Activated naive CD4-positive, alpha-beta T cell treated with anti-CD3 and anti-CD28 coated beads, Interleukin-2, amount 50 U/mL, for 16 hours (primary cell): ENCODE measurements around the gene RAB40C.
"Not testable (repeated sequence)": the region's sequence is repeated elsewhere in the genome, so short reads cannot be mapped to it uniquely, and the experiment has no call there.

Source experiments
- DNase-seq: peaks from one replicate; pipeline ENCODE4 v3.0.0-alpha.2; 2020

RAB40C gene

DNA sequence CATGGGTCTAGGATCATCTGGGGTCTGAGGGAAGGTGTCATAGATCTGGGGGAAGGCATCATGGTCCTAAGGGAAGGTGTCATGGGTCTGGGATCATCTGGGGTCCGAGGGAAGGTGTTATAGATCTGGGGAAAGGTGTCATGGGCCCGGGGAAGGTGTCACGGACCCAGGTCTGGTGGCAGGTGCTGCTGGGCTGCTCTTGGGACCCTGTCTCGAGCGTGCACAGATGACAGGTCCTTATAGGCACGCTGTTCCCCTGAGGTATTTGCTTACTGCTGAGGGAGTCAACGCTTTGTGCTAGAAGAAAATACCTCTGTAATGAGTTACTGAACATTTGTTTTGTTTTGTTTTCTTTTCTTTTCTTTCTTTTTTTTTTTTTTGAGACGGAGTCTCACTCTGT, 1.4 kb downstream of the RAB40C start:
- DNase-seq: no peak

DNA sequence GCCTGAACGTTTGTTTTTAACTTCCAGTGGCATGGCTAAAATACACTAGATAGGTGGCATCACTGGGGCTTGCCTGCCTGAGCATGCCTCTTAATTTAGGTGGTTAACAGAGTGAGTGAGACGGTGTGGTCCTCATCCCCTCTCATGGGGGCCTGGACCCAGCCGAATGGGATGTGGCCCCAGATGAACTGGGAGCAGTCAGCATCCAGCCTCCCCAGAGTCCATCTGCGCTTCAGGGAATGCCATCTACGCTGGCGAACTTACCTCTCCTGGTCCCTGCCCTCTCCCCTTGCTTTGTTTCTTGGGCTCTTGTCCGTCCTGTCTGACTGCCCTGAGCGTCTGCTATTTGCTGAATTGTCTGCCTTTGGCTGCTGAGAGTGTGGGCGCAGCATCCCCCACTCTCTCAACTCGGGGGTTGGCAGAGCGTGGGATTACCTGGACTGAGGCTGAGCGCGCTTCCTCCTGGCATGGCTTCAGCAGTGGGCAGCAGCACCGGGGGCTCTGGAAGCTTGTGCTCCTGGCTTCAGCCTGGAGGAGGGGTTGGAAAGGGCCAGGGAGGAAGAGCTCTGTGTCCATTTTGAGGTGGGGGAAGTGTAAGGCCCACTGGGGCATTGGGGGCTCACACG, 2.1 kb downstream of the RAB40C start:
- DNase-seq: no peak

DNA sequence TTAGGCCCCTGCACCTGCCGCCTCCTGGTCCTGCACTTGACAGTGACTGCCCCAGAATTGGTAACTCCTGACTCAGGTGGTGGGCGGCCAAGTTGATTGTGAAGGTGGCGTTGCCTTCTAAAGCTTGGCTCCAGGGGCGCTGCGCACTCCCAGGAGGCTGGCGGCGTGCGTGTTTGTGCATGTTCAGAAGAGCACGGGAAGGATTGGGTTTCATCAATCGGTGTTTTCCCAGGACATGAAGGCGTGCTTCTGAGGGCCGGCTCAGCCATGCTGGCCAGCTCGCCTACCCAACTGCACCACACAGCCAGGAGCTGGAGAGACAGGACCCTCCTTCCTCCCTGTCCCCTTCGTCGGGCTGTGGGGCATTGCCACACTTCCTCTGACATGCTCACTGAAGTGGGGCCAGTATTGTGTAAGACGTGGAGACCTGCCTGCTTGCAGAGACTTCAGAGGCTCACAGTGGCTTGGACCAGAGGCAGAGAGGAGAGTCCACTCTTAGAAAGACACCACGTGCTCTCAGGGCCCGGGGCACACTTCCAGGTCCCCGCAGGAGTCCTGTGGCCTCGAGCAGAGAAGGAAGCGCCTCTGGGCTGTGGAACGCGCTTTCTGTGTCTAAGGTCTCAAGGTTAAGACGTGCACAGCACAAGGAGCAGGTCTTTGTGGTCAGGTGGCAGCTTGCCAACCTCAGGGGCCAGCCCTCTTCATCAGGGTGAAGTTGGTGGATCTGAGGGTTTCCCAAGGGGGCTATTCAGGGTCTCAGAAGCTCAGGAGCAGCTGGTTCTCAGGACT, 2.8 kb downstream of the RAB40C start:
- no peak for DNase-seq

DNA sequence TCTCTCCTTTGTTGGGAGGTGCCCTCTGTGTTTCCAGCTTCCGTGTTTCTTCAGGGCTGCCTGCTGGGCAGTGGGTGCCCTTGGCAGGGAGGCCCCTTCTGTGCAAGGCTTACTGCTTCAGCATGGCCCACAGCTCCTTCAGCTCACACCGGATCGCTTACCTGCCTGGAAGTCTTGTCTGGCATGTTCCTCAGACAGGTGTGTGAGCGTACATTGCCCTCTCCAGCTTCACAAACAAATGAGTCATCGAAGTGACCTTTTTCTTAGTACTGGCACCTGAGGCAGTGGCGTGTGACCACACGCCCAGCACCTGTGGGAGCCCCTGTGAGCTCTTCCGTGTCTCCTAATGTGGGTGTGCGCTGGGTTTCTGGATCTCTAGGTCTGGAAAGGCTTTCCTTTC, 3.5 kb downstream of the RAB40C start:
- no peak for DNase-seq

DNA sequence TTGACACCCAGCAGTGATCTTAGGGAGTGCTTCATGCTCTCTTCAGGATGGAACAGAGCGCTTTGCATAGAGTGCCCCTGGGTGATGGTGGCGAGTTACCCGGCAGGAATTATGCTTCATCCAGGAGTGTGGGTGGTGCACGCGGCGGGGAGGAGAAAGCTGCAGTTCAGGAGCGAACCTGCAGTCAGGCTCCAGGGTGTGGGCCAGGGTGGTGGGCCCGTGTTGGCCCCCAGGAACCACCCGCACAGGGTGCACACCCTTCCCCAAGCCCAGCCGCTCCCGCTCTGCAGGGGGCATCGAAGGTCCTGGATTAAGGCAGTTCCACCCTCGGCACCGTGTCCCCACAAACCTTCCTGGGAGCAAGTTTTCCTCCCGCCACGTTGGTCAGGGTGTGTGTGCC, 3.9 kb downstream of the RAB40C start:
- DNase-seq: no peak

DNA sequence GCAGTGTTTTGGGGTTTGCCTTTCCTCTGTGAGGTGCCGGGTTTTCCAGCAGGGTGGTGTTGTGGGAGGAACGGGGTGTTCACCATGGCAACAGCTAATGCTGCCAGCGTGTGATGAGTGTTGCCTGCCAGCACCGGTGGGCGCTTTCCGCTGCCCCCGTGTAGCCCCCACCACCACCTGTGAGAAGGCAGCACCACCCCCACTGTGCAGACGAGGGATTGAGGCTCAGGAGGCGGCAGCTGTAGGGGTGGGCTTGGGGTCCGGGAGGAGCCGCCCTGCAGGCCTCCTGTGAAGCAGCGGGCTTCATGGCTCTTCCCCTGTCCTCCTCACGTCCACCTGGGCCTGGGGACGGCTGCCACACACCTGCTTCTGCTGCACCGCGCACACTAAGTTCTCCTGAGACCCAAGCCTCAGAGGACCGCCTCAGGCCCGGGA, 5.2 kb downstream of the RAB40C start:
- DNase-seq: no peak

DNA sequence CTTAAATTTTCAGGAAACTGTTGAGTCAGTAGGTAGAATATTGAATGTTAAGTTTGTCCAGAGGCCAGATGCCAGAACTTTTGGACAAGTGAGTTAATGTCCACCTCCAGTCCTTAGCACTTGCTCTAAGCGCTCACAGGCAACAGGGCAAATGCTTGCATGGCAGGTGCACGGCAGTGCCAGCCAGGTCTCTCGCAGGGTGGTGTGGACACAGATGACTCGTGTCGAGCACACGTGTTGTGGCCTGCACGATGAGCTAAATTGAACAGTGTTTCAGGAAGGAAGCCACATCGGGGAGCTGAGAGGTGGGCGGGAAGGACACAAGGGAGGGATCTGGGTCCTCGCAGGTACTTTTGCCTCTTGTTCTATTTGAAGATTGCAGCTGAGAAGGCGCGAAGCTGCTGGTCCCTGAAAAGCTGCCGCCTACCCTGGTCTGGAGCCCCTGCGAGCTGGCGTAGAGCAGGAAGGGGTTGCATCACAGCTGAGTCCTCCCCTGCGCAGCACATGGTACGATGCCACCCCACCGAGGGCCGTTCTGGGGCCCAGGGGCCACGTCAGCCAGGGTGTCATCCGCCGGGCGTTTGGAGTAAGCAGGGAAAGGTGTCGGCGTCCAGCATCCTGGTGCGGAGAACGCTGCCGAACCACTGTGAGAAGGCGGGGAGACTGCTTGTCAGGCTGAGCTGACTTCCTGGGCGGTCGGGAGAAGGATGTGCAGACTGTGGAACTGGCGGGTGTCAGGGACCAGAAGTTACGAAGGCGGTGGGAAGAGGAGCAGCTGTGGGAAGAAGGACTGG, 6.3 kb downstream of the RAB40C start:
- DNase-seq: no peak

DNA sequence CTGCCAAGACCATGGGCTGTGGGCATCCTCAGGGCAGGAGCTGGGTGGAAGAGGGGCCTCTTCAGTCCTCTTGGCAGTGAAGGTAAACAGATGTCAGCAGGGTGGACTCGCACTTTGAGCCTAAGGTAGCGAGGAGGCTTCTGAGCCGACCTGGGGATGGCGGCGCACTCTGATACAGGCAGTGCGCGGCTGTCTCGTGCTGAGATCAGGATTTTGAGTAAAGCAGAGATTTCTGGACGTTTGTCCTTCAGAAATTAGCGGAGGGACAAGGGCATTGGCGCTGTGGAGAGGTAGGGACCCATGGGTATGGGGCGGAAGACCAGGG, 6.8 kb downstream of the RAB40C start:
- DNase-seq: no peak

DNA sequence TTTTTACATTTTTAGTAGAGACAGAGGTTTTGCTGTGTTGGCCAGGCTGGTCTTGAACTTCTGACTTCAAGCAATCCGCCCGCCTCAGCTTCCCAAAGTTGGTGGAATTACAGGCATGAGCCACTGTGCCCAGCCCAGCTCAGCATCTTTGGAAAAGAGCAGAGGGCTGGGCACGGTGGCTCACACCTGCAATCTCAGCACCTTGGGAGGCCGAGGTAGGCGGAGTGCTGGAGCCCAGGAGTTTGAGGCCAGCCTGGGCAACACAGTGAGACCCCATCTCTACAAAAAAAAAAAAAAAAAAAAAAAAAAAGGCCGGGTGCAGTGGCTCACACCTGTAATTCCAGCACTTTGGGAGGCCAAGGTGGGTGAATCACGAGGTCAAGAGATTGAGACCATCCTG, 7.8 kb downstream of the RAB40C start:
- not testable (repeated sequence) for DNase-seq

DNA sequence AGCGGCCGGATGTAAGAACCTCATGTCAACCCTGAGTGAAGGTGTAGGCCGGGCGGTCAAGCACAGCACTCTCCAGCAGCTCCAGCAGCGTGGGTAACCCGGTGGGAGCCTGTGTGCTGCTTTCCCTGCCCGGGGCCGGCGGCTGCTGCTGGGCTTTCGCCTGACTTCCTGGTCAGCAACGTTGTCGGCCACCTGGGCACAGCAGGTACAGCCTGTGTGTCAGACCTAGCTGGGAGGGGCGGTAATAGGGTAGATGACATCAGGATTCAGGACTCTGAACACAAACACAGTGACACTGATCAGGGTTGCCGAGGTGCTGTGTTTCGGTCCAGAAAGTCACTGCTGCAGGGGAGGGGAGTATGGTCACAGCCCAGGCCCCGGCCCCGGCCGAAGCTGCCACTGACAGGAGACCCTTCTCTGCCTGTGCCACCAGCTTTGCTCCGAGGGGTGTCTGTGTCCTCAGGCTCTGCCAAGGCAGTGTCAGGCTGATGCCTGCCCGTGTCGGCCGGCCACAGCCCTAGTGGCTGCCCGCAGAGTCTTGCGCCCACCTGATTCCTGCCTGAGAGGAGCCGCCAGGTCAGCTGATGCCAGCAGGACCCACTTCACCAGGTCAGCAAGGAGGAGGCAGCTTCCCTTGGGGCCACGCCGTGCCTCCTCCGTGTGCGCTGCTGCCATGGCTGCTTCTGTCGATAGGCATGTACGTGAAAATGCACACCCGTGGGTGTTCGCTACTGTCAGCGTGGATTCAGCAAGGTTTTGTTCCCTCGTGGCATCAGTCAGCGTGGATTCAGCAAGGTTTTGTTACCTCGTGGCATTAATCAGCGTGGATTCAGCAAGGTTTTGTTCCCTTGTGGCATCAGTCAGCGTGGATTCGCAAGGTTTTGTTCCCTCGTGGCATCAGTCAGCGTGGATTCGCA, 9.2 kb downstream of the RAB40C start:
- DNase-seq: no peak

DNA sequence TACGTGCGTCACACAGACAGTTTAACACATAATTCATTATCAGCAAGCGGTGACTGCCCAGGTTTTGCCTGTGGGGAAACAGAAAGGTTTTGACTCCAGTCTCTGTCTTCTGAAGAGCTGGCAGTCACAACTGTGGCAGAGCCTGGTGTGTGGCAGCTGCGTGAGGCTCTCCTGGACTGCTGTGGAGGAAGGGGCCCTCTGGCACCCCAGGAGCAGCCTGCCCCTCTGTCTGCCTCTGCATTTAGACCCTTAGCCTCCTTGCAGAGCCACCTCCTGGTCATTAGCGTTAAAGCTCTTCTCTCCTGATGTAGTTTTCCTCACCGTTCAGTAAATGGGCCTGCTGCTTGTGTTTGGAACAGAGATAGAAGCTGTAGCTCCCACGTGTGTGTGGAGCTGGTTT, 10.9 kb downstream of the RAB40C start:
- no peak for DNase-seq

DNA sequence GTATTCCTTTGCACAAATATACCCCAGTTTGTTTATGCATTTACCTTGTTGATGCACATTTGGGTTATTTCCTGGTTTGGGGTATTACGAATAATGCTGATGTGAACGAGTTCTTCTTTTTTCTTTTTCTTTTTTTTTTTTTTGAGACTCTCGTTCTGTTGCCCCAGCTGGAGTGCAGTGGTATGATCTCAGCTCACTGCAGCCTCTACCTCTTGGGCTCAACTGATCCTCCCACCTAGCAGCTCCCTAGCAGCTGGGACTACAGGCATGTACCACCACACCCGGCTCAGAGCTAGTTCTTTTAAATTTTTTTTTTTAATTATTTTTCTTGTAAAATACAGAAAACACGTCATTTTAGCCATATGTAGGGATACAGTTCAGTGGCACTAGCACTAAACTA, 14.1 kb downstream of the RAB40C start:
- no peak for DNase-seq

DNA sequence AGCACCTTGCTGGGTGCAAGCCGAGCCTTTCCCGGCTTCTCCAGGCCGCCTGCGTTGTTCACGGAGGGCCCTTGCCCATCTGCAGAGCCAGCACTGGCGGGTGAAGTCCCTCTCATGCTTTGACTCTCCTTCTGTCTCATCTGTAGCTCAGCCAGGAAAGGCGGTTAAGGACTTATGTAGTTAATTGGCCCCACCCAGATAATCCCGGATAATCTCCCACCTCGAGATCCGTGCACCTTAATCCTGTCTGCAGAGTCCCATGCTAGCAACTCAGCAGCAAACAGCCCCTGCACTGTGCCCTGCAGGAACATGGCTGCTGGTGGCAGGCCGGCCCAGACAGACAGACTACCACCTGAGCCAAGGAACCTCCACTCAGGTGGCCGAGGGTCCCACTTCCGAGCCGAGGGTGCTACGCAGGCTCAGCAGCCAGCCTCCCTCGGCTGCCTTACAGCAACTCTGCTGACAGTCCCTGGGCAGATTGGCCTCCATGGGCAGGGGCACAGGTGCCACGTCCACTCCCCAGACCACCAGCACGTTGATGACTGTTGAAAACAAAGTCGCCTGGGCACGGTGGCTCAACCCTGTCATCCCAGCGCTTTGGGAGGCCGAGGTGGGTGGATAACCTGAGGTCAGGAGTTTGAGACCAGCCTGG, 16.9 kb downstream of the RAB40C start:
- DNase-seq: no peak

DNA sequence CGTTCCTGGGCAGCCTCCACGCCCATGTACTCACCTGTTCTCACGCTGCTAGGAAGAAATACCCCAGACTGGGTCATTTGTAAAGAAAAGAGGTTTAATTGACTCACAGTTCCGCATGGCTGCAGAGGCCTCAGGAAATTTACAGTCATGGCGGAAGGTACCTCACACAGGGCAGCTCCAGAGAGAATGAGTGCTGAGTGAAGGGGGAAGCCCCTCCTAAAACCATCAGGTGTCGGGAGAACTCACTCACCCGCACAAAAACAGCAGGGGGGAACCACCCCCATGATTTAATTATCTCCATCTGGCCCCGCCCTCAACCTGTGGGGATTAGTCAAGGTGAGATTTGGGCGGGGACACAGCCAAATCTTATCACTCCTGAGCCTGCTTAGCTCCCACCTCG, 18.2 kb downstream of the RAB40C start:
- peak; percentile 40 for DNase-seq

DNA sequence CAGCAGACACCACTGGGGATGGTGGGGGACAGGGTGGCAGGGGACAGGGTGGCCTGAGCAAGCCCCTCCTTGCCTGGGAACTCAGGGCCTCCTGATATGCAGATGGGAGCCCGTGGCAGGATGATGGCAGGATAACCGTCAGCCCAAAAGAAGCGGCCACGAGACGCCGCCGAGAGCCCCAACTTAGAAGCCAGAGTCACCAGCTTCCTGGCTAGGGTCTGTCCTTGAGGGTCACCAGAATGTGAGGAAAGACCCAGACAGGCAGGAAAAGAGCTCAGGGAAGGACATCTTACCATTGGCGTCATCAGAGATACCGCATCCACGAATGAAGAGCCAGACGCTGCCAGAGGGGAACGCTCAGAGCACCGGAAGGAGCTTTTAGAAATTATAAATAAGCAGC, 19.4 kb downstream of the RAB40C start:
- no peak for DNase-seq

DNA sequence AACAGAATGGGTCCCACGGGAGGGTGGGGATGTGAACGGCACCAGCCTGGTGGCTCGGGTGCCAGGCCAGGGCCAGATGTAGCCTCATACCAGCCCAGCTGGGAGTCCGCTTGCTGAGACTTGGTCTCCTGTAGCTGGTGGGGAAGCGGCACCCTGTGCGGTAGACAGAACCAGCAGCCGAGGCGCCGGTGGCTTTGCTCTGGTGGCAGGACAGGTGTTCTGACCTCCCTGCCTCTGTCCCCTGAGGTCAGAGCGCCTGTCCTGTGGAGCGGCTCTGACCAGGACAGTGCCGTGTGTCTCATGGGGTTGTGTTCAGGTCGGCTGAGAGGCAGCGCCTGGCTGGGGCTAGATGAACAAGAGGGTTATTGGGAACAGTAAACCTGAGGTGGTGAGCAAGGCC, 20.1 kb downstream of the RAB40C start:
- no peak for DNase-seq

DNA sequence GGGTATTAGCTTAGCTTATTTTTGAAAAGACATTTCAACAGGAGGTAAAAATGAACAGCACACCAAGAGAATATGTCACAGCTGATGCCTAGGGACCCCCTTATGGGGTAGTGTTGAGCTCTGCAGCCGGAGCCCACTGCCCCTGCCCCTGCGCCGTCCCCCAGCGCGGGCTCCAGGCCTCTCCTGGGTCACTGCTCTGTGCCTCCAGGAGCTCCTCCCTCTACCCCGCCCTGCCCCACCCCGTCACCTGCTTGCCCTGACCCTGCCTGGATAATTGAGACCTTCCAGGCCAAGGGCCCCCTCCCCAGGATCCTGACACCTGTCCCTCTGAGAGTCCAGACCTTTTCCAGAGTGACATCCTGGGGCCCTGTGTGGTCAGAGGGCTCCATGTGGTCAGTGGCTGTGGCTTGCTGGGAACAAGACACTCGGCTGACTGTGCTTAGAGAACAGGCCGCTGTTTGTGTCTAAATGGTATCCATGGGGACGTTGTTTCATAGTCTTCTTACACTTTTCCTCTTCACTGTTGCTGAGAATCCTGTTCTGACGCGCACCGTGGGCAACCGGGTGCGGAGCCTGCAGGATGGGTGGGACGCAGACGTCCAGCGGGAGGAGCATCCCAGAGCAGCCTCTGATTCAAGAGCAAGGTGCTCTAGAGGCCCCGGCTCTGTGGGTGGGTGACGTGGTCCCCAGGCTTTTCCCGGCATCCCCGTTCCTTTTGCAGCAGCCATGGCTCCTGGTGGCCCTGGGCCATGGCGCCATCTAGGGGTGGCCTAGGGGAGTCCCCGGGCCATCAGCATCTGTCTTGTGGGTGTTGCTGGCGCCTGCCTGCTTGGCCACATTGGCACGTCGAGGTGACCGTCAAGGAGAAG, 20.9 kb downstream of the RAB40C start:
- DNase-seq: peak; percentile 64

DNA sequence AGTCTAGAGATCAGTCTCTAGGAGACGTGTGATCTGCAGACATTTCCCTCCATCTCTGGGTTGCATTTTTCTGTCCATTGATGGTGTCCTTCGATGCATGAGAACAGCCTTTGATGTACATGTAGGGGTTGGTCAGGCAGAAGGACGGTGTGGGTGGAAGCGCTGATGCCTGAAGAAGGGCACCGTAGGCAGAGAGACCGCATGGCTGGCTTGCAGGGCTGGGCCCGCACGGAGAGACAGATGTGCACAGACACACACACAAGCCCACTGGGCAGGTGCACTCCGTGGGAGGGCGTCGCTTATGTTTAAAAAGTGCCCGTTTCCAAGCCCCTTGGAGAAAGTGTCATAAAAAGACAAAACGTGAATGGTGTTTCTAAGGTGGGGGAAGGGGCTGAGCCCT, 25.3 kb downstream of the RAB40C start:
- no peak for DNase-seq

DNA sequence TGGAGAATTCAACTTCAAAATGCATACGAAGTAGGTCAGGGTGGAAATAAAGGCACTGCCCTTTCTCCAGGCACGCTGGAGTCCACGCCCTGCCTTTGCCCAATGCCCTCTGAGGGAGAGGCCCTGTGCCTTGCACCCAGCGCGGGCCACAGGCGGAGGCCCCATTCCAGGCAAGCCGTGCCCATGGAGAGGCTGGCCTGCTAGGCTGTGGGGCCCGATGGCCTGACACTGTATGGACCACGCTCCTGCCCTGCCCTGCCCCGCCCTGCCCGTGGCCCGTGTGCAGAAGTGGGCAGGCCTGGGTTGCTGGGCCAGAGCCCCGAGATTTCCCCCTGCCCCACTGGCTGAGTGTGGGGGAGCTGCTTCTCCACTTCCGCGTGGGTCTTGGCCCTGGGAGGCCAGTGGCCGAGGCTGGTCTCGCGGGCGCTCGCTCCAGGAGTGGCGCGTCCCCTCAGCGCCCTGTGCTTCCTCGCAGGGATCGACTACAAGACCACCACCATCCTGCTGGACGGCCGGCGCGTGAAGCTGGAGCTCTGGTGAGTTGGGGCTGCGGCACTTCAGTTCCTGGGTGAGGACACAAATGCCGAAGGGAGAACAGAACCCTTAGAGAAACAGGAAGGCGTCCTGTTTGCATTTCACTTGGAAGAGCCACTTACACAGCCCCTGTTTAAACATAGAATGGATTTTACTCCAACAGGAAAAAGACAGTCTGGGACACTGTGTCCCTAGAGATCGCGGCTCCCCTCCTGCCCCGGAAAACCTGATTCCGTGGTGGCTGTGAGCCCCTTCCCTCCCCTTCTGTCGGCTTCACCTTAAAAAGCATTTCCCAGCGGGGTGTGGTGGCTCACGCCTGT, 27.1 kb downstream of the RAB40C start:
- DNase-seq: no peak

DNA sequence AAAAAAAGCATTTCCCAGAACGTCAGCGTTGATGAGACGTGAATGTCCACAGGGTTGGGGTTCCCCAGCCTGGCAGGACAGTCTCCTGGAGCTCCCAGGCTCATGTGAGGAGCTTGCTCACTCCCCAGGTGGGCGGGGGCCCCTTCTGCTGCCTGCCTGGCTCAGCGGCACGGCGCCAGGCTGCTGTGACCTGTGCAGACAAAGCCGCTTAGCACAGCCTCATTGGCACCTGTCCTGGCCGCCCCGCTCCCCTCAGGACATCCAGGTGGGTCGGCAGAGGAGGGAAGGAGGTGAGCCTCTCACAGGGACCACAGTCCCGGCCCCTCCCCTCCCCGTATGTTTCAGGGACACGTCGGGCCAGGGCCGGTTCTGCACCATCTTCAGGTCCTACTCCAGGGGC, 28.0 kb downstream of the RAB40C start:
- no peak for DNase-seq
